H1 (cell line): ENCODE data around the gene ZNRF3. TPM values are rescaled to one million over a fixed set of nuclear protein-coding genes. Genes with fewer than 3 reads are reported as not detected.

Experiments
- CTCF ChIA-PET: fragments of 300-600 bp; sonication (Branson Sonifier 250); formaldehyde crosslinking; loops from one replicate; lab custom pipeline; 2021; ENCODE audit not compliant: partially characterized antibody; lab: Charles Lee
- POLR2A ChIA-PET: fragments of 300-600 bp; sonication (Branson Sonifier 250); formaldehyde crosslinking; loops from one replicate; lab custom pipeline; 2021; ENCODE audit warnings: inconsistent platforms; ENCODE audit not compliant: partially characterized antibody; lab: Charles Lee
- DNase-seq, 2 experiments: peaks; one replicate each; pipeline versions ENCODE4 v3.0.0 to v3.0.0-alpha.2; 2010 to 2022; ENCODE audit warnings: low spot score in 2 of 2, low read depth in 1 of 2, mixed read lengths in 1 of 2
- FAIRE-seq: peaks from 2 replicates; lab custom pipeline; 2011; peaks lifted over from hg19 to GRCh38; lab: Jason Lieb, UNC
- H2AFZ ChIP-seq: 2 replicates; pipeline ENCODE4 v1.8.1; 2012; ENCODE audit warnings: low read length, inconsistent platforms
- H2AK5ac ChIP-seq: 2 replicates; pipeline ENCODE4 v1.6.1; 2013; ENCODE audit warnings: low read depth, low read length
- H2BK120ac ChIP-seq: replicated peaks from 2 replicates; pipeline ENCODE3; 2013; ENCODE audit warnings: low read depth, low read length, inconsistent platforms
- H2BK12ac ChIP-seq: 2 replicates; pipeline ENCODE4 v1.6.1; 2013; ENCODE audit warnings: low read depth, low read length
- H2BK15ac ChIP-seq: 2 replicates; pipeline ENCODE4 v1.6.1; 2013; ENCODE audit warnings: low read length
- H2BK20ac ChIP-seq: 2 replicates; pipeline ENCODE4 v1.6.1; 2013; ENCODE audit warnings: low read length
- H2BK5ac ChIP-seq: 2 replicates; pipeline ENCODE4 v1.6.1; 2013; ENCODE audit warnings: low read depth, low read length
- H3K14ac ChIP-seq: 2 replicates; pipeline ENCODE4 v1.6.1; 2013; ENCODE audit warnings: inconsistent platforms; ENCODE audit not compliant: insufficient read length
- H3K18ac ChIP-seq: 2 replicates; pipeline ENCODE4 v1.6.1; 2013; ENCODE audit warnings: low read length; ENCODE audit errors: extremely low read depth
- H3K23ac ChIP-seq: 2 replicates; pipeline ENCODE4 v1.6.1; 2013; ENCODE audit warnings: inconsistent platforms; ENCODE audit not compliant: insufficient read length
- H3K23me2 ChIP-seq: 2 replicates; pipeline ENCODE4 v1.6.1; 2013; ENCODE audit warnings: low read depth, low read length
- H3K27ac ChIP-seq: 2 replicates; pipeline ENCODE4 v1.6.1; 2011; ENCODE audit warnings: low read depth, low read length, inconsistent platforms
- H3K27me3 ChIP-seq, 4 experiments: replicated peaks in 1 of 4; 1 replicate in 1 of 4; 2 replicates in 3 of 4; pipeline versions ENCODE4 v1.6.1 to v1.8.1; 2011 to 2013; ENCODE audit warnings: low read length in 3 of 4, mild to moderate bottlenecking in 3 of 4, inconsistent platforms in 2 of 4, mixed read lengths in 2 of 4, moderate library complexity in 1 of 4; ENCODE audit not compliant: control insufficient read depth in 3 of 4, insufficient read depth in 3 of 4; ENCODE audit errors: extremely low read depth in 1 of 4
- H3K36me3 ChIP-seq, 4 experiments: 2 replicates each; pipeline versions ENCODE4 v1.6.1 to v1.8.1; 2011 to 2013; ENCODE audit warnings: mild to moderate bottlenecking in 4 of 4, low read length in 3 of 4, moderate library complexity in 2 of 4, control low read depth in 1 of 4, inconsistent platforms in 1 of 4; ENCODE audit not compliant: insufficient read depth in 4 of 4, control insufficient read depth in 2 of 4
- H3K4ac ChIP-seq: replicated peaks from 2 replicates; pipeline ENCODE3; 2013; ENCODE audit warnings: low read length, low read depth, mixed read lengths, inconsistent platforms; ENCODE audit not compliant: insufficient read length
- H3K4me1 ChIP-seq, 4 experiments: replicated peaks in 1 of 4; 1 replicate in 1 of 4; 2 replicates in 3 of 4; pipeline versions ENCODE4 v1.6.1 to v1.8.1; 2011 to 2013; ENCODE audit warnings: low read length in 3 of 4, inconsistent platforms in 2 of 4, mixed read lengths in 1 of 4; ENCODE audit not compliant: insufficient read depth in 4 of 4, control insufficient read depth in 3 of 4
- H3K4me2 ChIP-seq, 2 experiments: 2 replicates each; pipeline versions ENCODE4 v1.6.1 to v1.8.1; 2011 to 2013; ENCODE audit warnings: low read depth in 2 of 2, low read length in 2 of 2, control low read depth in 1 of 2, inconsistent platforms in 1 of 2, mild to moderate bottlenecking in 1 of 2; ENCODE audit not compliant: insufficient read depth in 1 of 2
- H3K4me3 ChIP-seq, 4 experiments: fragments of 200-600, 300-600 bp in 1 of 4; sonication (generic), shearing (Covaris generic), sonication (Bioruptor Twin) in 1 of 4; 2 replicates each; pipeline versions ENCODE4 v1.5.1 to v1.8.1; 2011 to 2016; ENCODE audit warnings: low read length in 4 of 4, low read depth in 3 of 4, control low read depth in 2 of 4, inconsistent platforms in 2 of 4, mild to moderate bottlenecking in 2 of 4, mixed read lengths in 1 of 4, moderate library complexity in 1 of 4; ENCODE audit not compliant: insufficient read depth in 2 of 4; ENCODE audit errors: extremely low read depth in 1 of 4
- H3K56ac ChIP-seq: replicated peaks from 2 replicates; pipeline ENCODE3; 2013; ENCODE audit warnings: low read depth, mild to moderate bottlenecking, mixed read lengths, low read length, inconsistent platforms; ENCODE audit not compliant: insufficient read length
- H3K79me1 ChIP-seq: 2 replicates; pipeline ENCODE4 v1.6.1; 2013; ENCODE audit warnings: low read depth, low read length, control low read depth
- H3K79me2 ChIP-seq, 2 experiments: 2 replicates each; pipeline versions ENCODE4 v1.6.1 to v1.8.1; 2012 to 2013; ENCODE audit warnings: low read length in 2 of 2, mild to moderate bottlenecking in 2 of 2, inconsistent platforms in 1 of 2; ENCODE audit not compliant: insufficient read depth in 2 of 2, control insufficient read depth in 1 of 2
- H3K9ac ChIP-seq, 4 experiments: replicated peaks in 1 of 4; 1 replicate in 1 of 4; 2 replicates in 3 of 4; pipeline versions ENCODE4 v1.6.1 to v1.8.1; 2011 to 2013; ENCODE audit warnings: low read depth in 3 of 4, low read length in 3 of 4, control low read depth in 2 of 4, mild to moderate bottlenecking in 2 of 4, moderate library complexity in 2 of 4, inconsistent platforms in 1 of 4; ENCODE audit errors: extremely low read depth in 1 of 4
- H3K9me3 ChIP-seq, 2 experiments: 2 replicates each; pipeline versions ENCODE4 v1.6.1 to v1.8.1; 2012 to 2013; ENCODE audit warnings: mild to moderate bottlenecking in 2 of 2, moderate library complexity in 2 of 2, control low read depth in 1 of 2, inconsistent platforms in 1 of 2, low read depth in 1 of 2, low read length in 1 of 2, mixed read lengths in 1 of 2; ENCODE audit not compliant: insufficient read depth in 2 of 2
- H4K20me1 ChIP-seq, 2 experiments: replicated peaks in 1 of 2; 2 replicates each; pipeline versions ENCODE3 to v1.8.1; 2011 to 2013; ENCODE audit warnings: inconsistent platforms in 2 of 2, low read length in 2 of 2, mild to moderate bottlenecking in 1 of 2; ENCODE audit not compliant: insufficient read depth in 2 of 2, control insufficient read depth in 1 of 2
- H4K5ac ChIP-seq: 2 replicates; pipeline ENCODE4 v1.6.1; 2013; ENCODE audit warnings: low read length, low read depth, mixed read lengths, inconsistent platforms; ENCODE audit not compliant: insufficient read length
- H4K8ac ChIP-seq: 2 replicates; pipeline ENCODE4 v1.8.0; 2013; ENCODE audit warnings: mild to moderate bottlenecking, moderate library complexity, low read length, inconsistent platforms; ENCODE audit not compliant: insufficient read depth; ENCODE audit errors: extremely low read depth
- H4K91ac ChIP-seq: replicated peaks from 2 replicates; pipeline ENCODE3; 2013; ENCODE audit warnings: low read length, mixed read lengths, inconsistent platforms; ENCODE audit not compliant: insufficient read length
- GTF2F1 ChIP-seq: IDR thresholded peaks from 2 replicates; pipeline ENCODE4 v1.6.1; 2012; ENCODE audit warnings: low read depth, low read length, improper control_type of control experiment, borderline replicate concordance
- WGBS, 2 experiments: shearing (Covaris generic) in 1 of 2; methylation state at CpG; one replicate each; pipeline versions ENCODE4 v1.1.6 to v1.1.7; 2013 to 2015; ENCODE audit warnings: low lambda C conversion rate in 2 of 2, mixed read lengths in 2 of 2, inconsistent platforms in 1 of 2, low coverage in 1 of 2, missing lambda C conversion rate in 1 of 2; ENCODE audit not compliant: insufficient replicate concordance in 2 of 2, insufficient coverage in 1 of 2, insufficient read length in 1 of 2; ENCODE audit errors: extremely low coverage in 1 of 2, missing lambda C conversion rate in 1 of 2; 5-methylcytosine and 5-hydroxymethylcytosine counted together
- polyA plus RNA-seq, 7 experiments: library from polyadenylated mRNA; depleted of rRNA in 3 of 7; stranded (reverse) in 5 of 7; unstranded in 2 of 7; fragments of >200 nt in 5 of 7; fragments of 200-250 nt in 2 of 7; gene quantifications; 1 replicate in 5 of 7; 2 replicates in 1 of 7; 4 replicates in 1 of 7; pipeline versions ENCODE4 v1.2.1 to v1.2.3, GENCODE V29; 2011 to 2013; ENCODE audit warnings: missing spikeins in 2 of 7, mixed read lengths in 2 of 7
- total RNA-seq: library from RNA; stranded (reverse); fragmentation: NEBNext Ultra II Directional; extraction: Animal tissue kit (Norgen Biotek cat#: 25700); gene quantifications from 2 replicates; pipeline ENCODE4 v1.2.1, GENCODE V29; 2021

ZNRF3 gene
- total and polyA plus RNA-seq, 2 of the 8 experiments (the other 6 are each of a cell fraction or from before 2014, with no cell fraction given): 14.1 to 21.7 TPM

GRCh38 chr22:29055192-29055830, 171.9 kb downstream of the ZNRF3 start:
- Histone ChIP-seq H3K56ac (no peak overlapping the region), H2BK5ac (no peak overlapping the region), H3K4me1 (peaks cover 0 to 27% (median 18%) of the 10 kb centered on the region in 4 experiments; a peak in 6 of 7 replicates), H2AFZ (no peak overlapping the region), H3K9me3 (no peaks in the 10 kb centered on the region), H2AK5ac (no peak overlapping the region), H2BK20ac (no peak overlapping the region), H2BK15ac (no peak overlapping the region), H4K8ac (no peak overlapping the region), H3K14ac (no peak overlapping the region), H3K4me2 (peak overlapping the region; percentile 59; a peak in 3 of 4 replicates), H3K79me2 (no peaks in the 10 kb centered on the region), H3K18ac (peak overlapping the region; percentile 84; the same call in 1 of the 2 replicates), H3K4ac (no peak overlapping the region), H3K23me2 (no peaks in the 10 kb centered on the region), H2BK120ac (no peak overlapping the region), H3K27me3 (no peaks in the 10 kb centered on the region), H2BK12ac (no peak overlapping the region), H4K91ac (no peak overlapping the region), H3K9ac (0 out of 7 replicates have a peak overlapping the region, but pooled peaks of 1 of the 4 experiments have one; percentile 8), H4K5ac (no peak overlapping the region), H3K79me1 (peaks cover 2% of the 10 kb centered on the region; the same call in 1 of the 2 replicates), H3K4me3 (peak overlapping the region in 3 of 4 experiments; percentile 20 to 38 (median 34); a peak in 4 of 8 replicates), H3K36me3 (peaks cover 0 to 7% (median 3%) of the 10 kb centered on the region in 4 experiments; a peak in 2 of 8 replicates), H3K23ac (no peak overlapping the region), H4K20me1 (no peaks in the 10 kb centered on the region), H3K27ac (no peak overlapping the region)
- CTCF ChIA-PET: interaction anchor here (0.7 to 4.0 kb wide), 8 partner anchors 10 to 200 kb away, joined by 3 to 22 read pairs (median 4); no protein-coding TSS in a partner anchor
- DNase-seq: no peak
- WGBS, 2 experiments: 19% methylated on average over 14 of the region's 14 CpGs; no CpG with 5 or more reads in 1 of the 2 experiments
- peak; percentile 72 for FAIRE-seq
- POLR2A ChIA-PET: interaction anchor here (0.6 to 2.1 kb wide), 7 partner anchors 10 to 467 kb away, joined by 3 to 12 read pairs (median 5); partner anchors contain the start of gene EMID1
- TF ChIP-seq GTF2F1: no peak
